PC-9 (cell line): ENCODE data around the gene RPL39.

Experiments
- CTCF ChIP-seq: fragments of 200-600 bp; sonication (generic); conservative IDR thresholded peaks from 2 replicates; pipeline ENCODE4 v1.6.1; 2017; ENCODE audit warnings: mixed run types, antibody characterized with exemption, mild to moderate bottlenecking, moderate library complexity
- EZH2 ChIP-seq: fragments of 200-600 bp; sonication (generic); IDR thresholded peaks from 2 replicates; pipeline ENCODE4 v1.8.0; 2017; ENCODE audit warnings: antibody characterized with exemption, low read depth

- TF ChIP-seq EZH2 (no peak), CTCF (peak; percentile 81)
Observed at GRCh38 chrX:119753639-119754257, 37.7 kb downstream of the RPL39 start.
